Ectodermal cell (in vitro differentiated cells): ENCODE measurements around the gene MEF2D.

Experiments used
- H3K27ac ChIP-seq: 2 replicates; pipeline ENCODE4 v1.7.0; 2013; ENCODE audit warnings: mild to moderate bottlenecking, low read depth, low read length; ENCODE audit not compliant: insufficient read depth, poor library complexity, severe bottlenecking
- H3K27me3 ChIP-seq: 2 replicates; pipeline ENCODE4 v1.7.0; 2013; ENCODE audit warnings: mild to moderate bottlenecking, low read length; ENCODE audit not compliant: insufficient read depth, control insufficient read depth, poor library complexity, severe bottlenecking
- H3K36me3 ChIP-seq: one replicate; pipeline ENCODE4 v1.7.0; 2013; ENCODE audit warnings: low read length; ENCODE audit not compliant: control insufficient read depth, insufficient read depth
- H3K4me1 ChIP-seq: one replicate; pipeline ENCODE4 v1.7.0; 2013; ENCODE audit warnings: low read length; ENCODE audit not compliant: control insufficient read depth, insufficient read depth
- H3K4me3 ChIP-seq: 2 replicates; pipeline ENCODE4 v1.7.0; 2013; ENCODE audit warnings: low read depth, low read length, control low read depth; ENCODE audit not compliant: insufficient read depth
- H3K9me3 ChIP-seq: 2 replicates; pipeline ENCODE4 v1.7.0; 2013; ENCODE audit warnings: mild to moderate bottlenecking, low read length, moderate library complexity; ENCODE audit not compliant: control insufficient read depth
- WGBS, 2 experiments: methylation state at CpG; one replicate each; pipeline ENCODE4 v1.1.7; 2013; ENCODE audit warnings: missing lambda C conversion rate in 2 of 2; 5-methylcytosine and 5-hydroxymethylcytosine counted together

Gene MEF2D

GRCh38 chr1:156448134-156448967 lies 52.2 kb downstream of the MEF2D start:
- Histone ChIP-seq H3K4me1 (no peaks in the 10 kb centered on the region), H3K4me3 (no peak overlapping the region), H3K36me3 (no peaks in the 10 kb centered on the region), H3K27me3 (peaks cover 80% of the 10 kb centered on the region), H3K9me3 (no peaks in the 10 kb centered on the region), H3K27ac (no peak overlapping the region)
- 83 to 85% methylated on average over 11 of the region's 11 CpGs for WGBS, 2 experiments

GRCh38 chr1:156445789-156446263 lies 54.7 kb downstream of the MEF2D start:
- Histone ChIP-seq H3K4me1 (no peaks in the 10 kb centered on the region), H3K27ac (no peak overlapping the region), H3K9me3 (no peaks in the 10 kb centered on the region), H3K27me3 (peaks cover 97% of the 10 kb centered on the region), H3K36me3 (no peaks in the 10 kb centered on the region), H3K4me3 (no peak overlapping the region)
- 5 to 15% methylated on average over 10 to 11 of the region's 11 CpGs for WGBS, 2 experiments

- H3K36me3 ChIP-seq = no peaks in the 10 kb centered on the region
- no peak overlapping the region for H3K4me3 ChIP-seq
- H3K27ac ChIP-seq = no peak overlapping the region
- WGBS, 2 experiments = 0 to 4% methylated on average over 1 of the region's 1 CpG
- no peaks in the 10 kb centered on the region for H3K9me3 ChIP-seq
- peaks cover 96% of the 10 kb centered on the region for H3K27me3 ChIP-seq
- H3K4me1 ChIP-seq = peaks cover 8% of the 10 kb centered on the region
Measured at GRCh38 chr1:156444407-156445001, 56.1 kb downstream of the MEF2D start.

GRCh38 chr1:156443286-156443685 lies 57.3 kb downstream of the MEF2D start:
- peaks cover 96% of the 10 kb centered on the region for H3K27me3 ChIP-seq
- no peak overlapping the region for H3K27ac ChIP-seq

GRCh38 chr1:156440654-156441437 lies 59.7 kb downstream of the MEF2D start:
- peaks cover 99% of the 10 kb centered on the region for H3K27me3 ChIP-seq
- H3K9me3 ChIP-seq = no peaks in the 10 kb centered on the region
- no peak overlapping the region for H3K27ac ChIP-seq
- 21 to 25% methylated on average over 9 of the region's 9 CpGs for WGBS, 2 experiments
- H3K4me3 ChIP-seq = no peak overlapping the region
- H3K4me1 ChIP-seq = peaks cover 18% of the 10 kb centered on the region
- no peaks in the 10 kb centered on the region for H3K36me3 ChIP-seq

More at GRCh38 chr1:156443286-156443685, 57.3 kb downstream of the MEF2D start:
- no peaks in the 10 kb centered on the region for H3K9me3 ChIP-seq
- no peaks in the 10 kb centered on the region for H3K36me3 ChIP-seq
- H3K4me3 ChIP-seq = no peak overlapping the region
- 71 to 74% methylated on average over 6 of the region's 6 CpGs for WGBS, 2 experiments
- peaks cover 15% of the 10 kb centered on the region for H3K4me1 ChIP-seq

- H3K36me3 ChIP-seq = no peaks in the 10 kb centered on the region
- H3K4me1 ChIP-seq = peaks cover 18% of the 10 kb centered on the region
- no peak overlapping the region for H3K4me3 ChIP-seq
- H3K27me3 ChIP-seq = peaks cover 99% of the 10 kb centered on the region
- 0% methylated on average over 13 to 14 of the region's 14 CpGs for WGBS, 2 experiments
- no peaks in the 10 kb centered on the region for H3K9me3 ChIP-seq
- no peak overlapping the region for H3K27ac ChIP-seq
Measured at GRCh38 chr1:156439777-156440183, 60.8 kb downstream of the MEF2D start.

GRCh38 chr1:156439036-156439776 lies 61.4 kb downstream of the MEF2D start:
- Histone ChIP-seq H3K27me3 (peaks cover 99% of the 10 kb centered on the region), H3K9me3 (no peaks in the 10 kb centered on the region), H3K27ac (no peak overlapping the region), H3K4me1 (peaks cover 18% of the 10 kb centered on the region), H3K4me3 (no peak overlapping the region), H3K36me3 (no peaks in the 10 kb centered on the region)
- 2 to 3% methylated on average over 8 to 11 of the region's 11 CpGs for WGBS, 2 experiments

GRCh38 chr1:156438278-156438987 lies 62.1 kb downstream of the MEF2D start:
- Histone ChIP-seq H3K27ac (no peak overlapping the region), H3K4me1 (peaks cover 18% of the 10 kb centered on the region), H3K36me3 (no peaks in the 10 kb centered on the region), H3K4me3 (no peak overlapping the region), H3K27me3 (peaks cover 99% of the 10 kb centered on the region), H3K9me3 (no peaks in the 10 kb centered on the region)
- 28 to 35% methylated on average over 6 to 7 of the region's 7 CpGs for WGBS, 2 experiments
